ENCODE measurements around the gene HDAC7.

GRCh38 chr12:47835006-47835830, 15.5 kb upstream of the HDAC7 start:
- TF ChIP-seq CTCF (IDR thresholded peaks at IDR 0.05) (no peak), POLR2AphosphoS5 (IDR thresholded peaks at IDR 0.05) (no peak), EP300 (IDR thresholded peaks at IDR 0.05) (no peak)
